SK-N-SH (cell line): ENCODE data around the gene PPP2R1B. TPM values are rescaled to one million over a fixed set of nuclear protein-coding genes. Genes with fewer than 3 reads are reported as not detected.
"Not testable (repeated sequence)": the region's sequence is repeated elsewhere in the genome, so short reads cannot be mapped to it uniquely, and the experiment has no call there.

ENCODE experiments used
- CTCF ChIA-PET: fragments of 300-600, 350-600 bp; formaldehyde crosslinking; extraction: SDS; loops from one replicate; lab custom pipeline; 2021; lab: Yijun Ruan, JAX
- POLR2A ChIA-PET: fragments of 350-600 bp; sonication (Branson Sonifier 250); formaldehyde crosslinking; extraction: SDS; loops from one replicate; lab custom pipeline; 2020; ENCODE audit warnings: antibody characterized with exemption, inconsistent platforms; lab: Yijun Ruan, JAX
- DNase-seq: peaks from one replicate; pipeline ENCODE4 v3.0.0; 2012
- H2AFZ ChIP-seq: fragments of 200-600 bp; sonication (generic); 2 replicates; pipeline ENCODE4 v1.8.1; 2016; ENCODE audit warnings: antibody characterized with exemption, mild to moderate bottlenecking, low read depth
- H3F3A ChIP-seq: fragments of 200-600 bp; sonication (generic); replicated peaks from 2 replicates; pipeline ENCODE3; 2016; ENCODE audit warnings: antibody characterized with exemption, mild to moderate bottlenecking; ENCODE audit not compliant: insufficient read depth
- H3K27ac ChIP-seq, 2 experiments: fragments of 200-500 bp in 1 of 2; fragments of 200-600 bp in 1 of 2; sonication (Bioruptor generic) in 1 of 2; sonication (generic), shearing (Covaris generic) in 1 of 2; 2 replicates each; pipeline versions ENCODE4 v1.5.1 to v1.6.1; 2014 to 2016; ENCODE audit warnings: low read depth in 2 of 2, inconsistent platforms in 1 of 2, low read length in 1 of 2, mild to moderate bottlenecking in 1 of 2, mixed read lengths in 1 of 2
- H3K27me3 ChIP-seq: fragments of 200-600 bp; sonication (generic), shearing (Covaris generic); 2 replicates; pipeline ENCODE4 v1.6.1; 2016; ENCODE audit warnings: mixed run types; ENCODE audit not compliant: insufficient read depth
- H3K36me3 ChIP-seq, 2 experiments: fragments of 200-500 bp in 1 of 2; fragments of 200-600 bp in 1 of 2; sonication (Bioruptor generic) in 1 of 2; sonication (generic) in 1 of 2; replicated peaks in 1 of 2; 2 replicates each; pipeline versions ENCODE3 to v1.5.1; 2014 to 2016; ENCODE audit warnings: low read length in 1 of 2, mild to moderate bottlenecking in 1 of 2; ENCODE audit not compliant: insufficient read depth in 2 of 2, control insufficient read depth in 1 of 2
- H3K4me1 ChIP-seq, 2 experiments: fragments of 200-500 bp in 1 of 2; fragments of 200-600 bp in 1 of 2; sonication (Bioruptor generic) in 1 of 2; sonication (generic), shearing (Covaris generic) in 1 of 2; 2 replicates each; pipeline versions ENCODE4 v1.5.1 to v1.6.1; 2014 to 2016; ENCODE audit warnings: low read depth in 1 of 2, low read length in 1 of 2, mixed run types in 1 of 2; ENCODE audit not compliant: insufficient read depth in 2 of 2, control insufficient read depth in 1 of 2
- H3K4me2 ChIP-seq: fragments of 200-600 bp; sonication (generic), shearing (Covaris generic); 2 replicates; pipeline ENCODE4 v1.6.1; 2017; ENCODE audit warnings: mixed run types
- H3K4me3 ChIP-seq, 2 experiments: fragments of 200-500 bp in 1 of 2; fragments of 200-600 bp in 1 of 2; sonication (Bioruptor generic) in 1 of 2; sonication (generic), shearing (Covaris generic) in 1 of 2; 2 replicates each; pipeline versions ENCODE4 v1.5.1 to v1.8.1; 2014 to 2016; ENCODE audit warnings: low read depth in 2 of 2, inconsistent platforms in 1 of 2, low read length in 1 of 2, mild to moderate bottlenecking in 1 of 2, mixed read lengths in 1 of 2, moderate library complexity in 1 of 2
- H3K79me2 ChIP-seq: fragments of 200-600 bp; sonication (generic); 2 replicates; pipeline ENCODE4 v1.8.1; 2017; ENCODE audit warnings: mild to moderate bottlenecking; ENCODE audit not compliant: insufficient read depth
- H3K9ac ChIP-seq: fragments of 200-600 bp; sonication (generic); 2 replicates; pipeline ENCODE4 v1.6.1; 2017; ENCODE audit warnings: mixed run types
- H3K9me2 ChIP-seq: fragments of 200-600 bp; sonication (generic); 2 replicates; pipeline ENCODE4 v1.6.1; 2017; ENCODE audit warnings: mixed run types
- H3K9me3 ChIP-seq: fragments of 200-600 bp; sonication (generic); 2 replicates; pipeline ENCODE4 v1.6.1; 2017; ENCODE audit warnings: mixed run types, mild to moderate bottlenecking, moderate library complexity
- H4K20me1 ChIP-seq: fragments of 200-600 bp; sonication (generic); 2 replicates; pipeline ENCODE4 v1.6.1; 2017; ENCODE audit warnings: mild to moderate bottlenecking, mixed run types; ENCODE audit not compliant: insufficient read depth
- CTCF ChIP-seq: fragments of 200-600 bp; sonication (generic); IDR thresholded peaks from 2 replicates; pipeline ENCODE4 v1.6.1; 2017; ENCODE audit warnings: antibody characterized with exemption, mild to moderate bottlenecking, moderate library complexity
- ELF1 ChIP-seq: IDR thresholded peaks from 2 replicates; pipeline ENCODE4 v1.4.0; 2012
- EP300 ChIP-seq, 2 experiments: IDR thresholded peaks; 2 replicates each; pipeline versions ENCODE4 v1.4.0 to v1.6.1; 2012; ENCODE audit warnings: borderline replicate concordance in 1 of 2, low read depth in 1 of 2, low read length in 1 of 2
- JUND ChIP-seq: IDR thresholded peaks from 2 replicates; pipeline ENCODE4 v1.4.0; 2012
- MEF2A ChIP-seq: IDR thresholded peaks from 2 replicates; pipeline ENCODE4 v1.4.0; 2012; ENCODE audit warnings: low read depth, borderline replicate concordance
- MXI1 ChIP-seq: IDR thresholded peaks from 2 replicates; pipeline ENCODE4 v1.6.1; 2012; ENCODE audit warnings: mild to moderate bottlenecking, low read depth, low read length, improper control_type of control experiment
- NFIC ChIP-seq: IDR thresholded peaks from 2 replicates; pipeline ENCODE4 v1.4.0; 2012; ENCODE audit warnings: borderline replicate concordance
- NRF1 ChIP-seq: IDR thresholded peaks from 2 replicates; pipeline ENCODE4 v1.6.1; 2012; ENCODE audit warnings: low read depth, mild to moderate bottlenecking, low read length
- POLR2AphosphoS5 ChIP-seq: IDR thresholded peaks from 2 replicates; pipeline ENCODE4 v1.6.1; 2012; ENCODE audit warnings: low read depth, low read length
- RAD21 ChIP-seq: IDR thresholded peaks from 2 replicates; pipeline ENCODE4 v1.6.1; 2012; ENCODE audit warnings: mild to moderate bottlenecking, low read length
- RCOR1 ChIP-seq: fragments of 150-350 bp; IDR thresholded peaks from 2 replicates; pipeline ENCODE4 v1.6.1; 2017; ENCODE audit warnings: antibody characterized with exemption, low read length
- REST ChIP-seq: IDR thresholded peaks from 2 replicates; pipeline ENCODE4 v1.6.1; 2012; ENCODE audit warnings: mild to moderate bottlenecking, low read depth, low read length, moderate library complexity
- RFX5 ChIP-seq: IDR thresholded peaks from 2 replicates; pipeline ENCODE4 v1.6.1; 2012; ENCODE audit warnings: mild to moderate bottlenecking, improper control_type of control experiment, low read length
- TAF1 ChIP-seq: IDR thresholded peaks from 2 replicates; pipeline ENCODE4 v1.6.1; 2012; ENCODE audit warnings: low read depth, mild to moderate bottlenecking, low read length, moderate library complexity, borderline replicate concordance
- TCF12 ChIP-seq: IDR thresholded peaks from 2 replicates; pipeline ENCODE4 v1.4.0; 2012
- YY1 ChIP-seq: IDR thresholded peaks from 2 replicates; pipeline ENCODE4 v1.4.0; 2012; ENCODE audit warnings: low read depth, mild to moderate bottlenecking
- WGBS: methylation state at CpG from one replicate; pipeline ENCODE4 v1.1.6; 2017; ENCODE audit warnings: low lambda C conversion rate; 5-methylcytosine and 5-hydroxymethylcytosine counted together
- polyA plus RNA-seq, 3 experiments: library from polyadenylated mRNA; depleted of rRNA; stranded (reverse); fragments of >200 nt; gene quantifications; 2 replicates each; pipeline ENCODE4 v1.2.3, GENCODE V29; 2012
- TF ChIP-seq, protein P1 (sequence below): IDR thresholded peaks from 2 replicates; pipeline ENCODE4 v1.4.0; 2012; ENCODE audit warnings: low read depth, borderline replicate concordance

PPP2R1B gene
- polyA plus RNA-seq, 1 of the 3 experiments (the other 2 are of a cell fraction), result 25.9 TPM

DNA sequence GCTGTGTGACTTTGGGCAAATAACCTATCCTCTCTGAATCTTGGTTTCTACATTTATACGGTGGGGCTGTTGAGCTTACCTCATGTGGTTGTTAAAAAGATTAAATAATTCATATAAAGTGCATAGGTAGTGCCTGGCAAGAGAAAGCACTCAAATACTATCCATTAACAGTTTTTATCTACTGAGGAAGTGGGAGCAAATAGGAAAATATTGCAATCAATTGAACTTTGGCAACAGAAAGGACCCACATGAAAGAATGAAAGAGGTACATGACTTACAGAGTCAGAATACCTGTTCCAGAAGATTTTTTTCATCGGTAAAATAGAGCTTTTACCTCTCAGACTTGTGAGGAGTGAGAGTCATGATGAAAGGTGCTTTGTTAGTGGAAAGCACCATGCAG, 6.3 kb upstream of the PPP2R1B start (continued):
- TF ChIP-seq CTCF (no peak), RCOR1 (no peak)

- WGBS, result 90% methylated on average over 5 of the region's 5 CpGs
- H3K27me3 ChIP-seq, POLR2A ChIA-PET, H3K9ac ChIP-seq, H3K36me3 ChIP-seq, H3K4me1 ChIP-seq, H3K4me2 ChIP-seq, H4K20me1 ChIP-seq, H3K9me2 ChIP-seq, H3K9me3 ChIP-seq, H2AFZ ChIP-seq, H3K4me3 ChIP-seq, DNase-seq, H3K27ac ChIP-seq, H3K79me2 ChIP-seq: not testable (repeated sequence)
- peaks cover 16% of the 10 kb centered on the region for H3F3A ChIP-seq
- CTCF ChIA-PET, result interaction anchor here (1.2 to 1.5 kb wide), 2 partner anchors 11 to 167 kb away, joined by 4 to 6 read pairs; no protein-coding TSS in a partner anchor
Measured at GRCh38 chr11:111771205-111771604, 5.0 kb upstream of the PPP2R1B start.

GRCh38 chr11:111770581-111771134, 4.5 kb upstream of the PPP2R1B start:
- Histone ChIP-seq H2AFZ (no peak overlapping the region), H4K20me1 (no peaks in the 10 kb centered on the region), H3K9me3 (no peaks in the 10 kb centered on the region), H3F3A (peaks cover 16% of the 10 kb centered on the region), H3K36me3 (no peaks in the 10 kb centered on the region), H3K27ac (no peak overlapping the region), H3K4me3 (no peak overlapping the region), H3K79me2 (peaks cover 4% of the 10 kb centered on the region), H3K4me2 (no peak overlapping the region), H3K9ac (no peak overlapping the region), H3K27me3 (no peaks in the 10 kb centered on the region), H3K9me2 (no peaks in the 10 kb centered on the region), H3K4me1 (peaks cover 0 to 5% of the 10 kb centered on the region in 2 experiments; a peak in 1 of 4 replicates)
- ChIA-PET POLR2A (no interaction called here), CTCF (interaction anchor here (0.8 to 1.5 kb wide), 3 partner anchors 12 to 166 kb away, joined by 3 to 6 read pairs (median 4); no protein-coding TSS in a partner anchor)
- no peak for TF ChIP-seq ELF1
- TF ChIP-seq EP300 (IDR thresholded peaks at IDR 0.05; ENCODE audit: borderline replicate concordance in 1 of 2, low read depth in 1 of 2, low read length in 1 of 2), result no peak
- TF ChIP-seq NRF1, result no peak
- no peak for TF ChIP-seq MXI1
- TF ChIP-seq REST, result no peak
- TF ChIP-seq TCF12, result no peak
- TF ChIP-seq YY1, result no peak
- TF ChIP-seq RAD21, result no peak
- TF ChIP-seq POLR2AphosphoS5, result no peak
- no peak for TF ChIP-seq TAF1
- no peak for TF ChIP-seq NFIC
- TF ChIP-seq CTCF, result no peak
- no peak for TF ChIP-seq RFX5
- no peak for TF ChIP-seq MEF2A
- TF ChIP-seq JUND, result no peak
- TF ChIP-seq, protein P1, sequence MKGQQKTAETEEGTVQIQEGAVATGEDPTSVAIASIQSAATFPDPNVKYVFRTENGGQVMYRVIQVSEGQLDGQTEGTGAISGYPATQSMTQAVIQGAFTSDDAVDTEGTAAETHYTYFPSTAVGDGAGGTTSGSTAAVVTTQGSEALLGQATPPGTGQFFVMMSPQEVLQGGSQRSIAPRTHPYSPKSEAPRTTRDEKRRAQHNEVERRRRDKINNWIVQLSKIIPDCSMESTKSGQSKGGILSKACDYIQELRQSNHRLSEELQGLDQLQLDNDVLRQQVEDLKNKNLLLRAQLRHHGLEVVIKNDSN, result no peak
- no peak for DNase-seq
- WGBS, result 88% methylated on average over 4 of the region's 4 CpGs
